ENCODE results near the gene HIRIP3. TPM values are rescaled to one million over a fixed set of nuclear protein-coding genes. Genes with fewer than 3 reads are reported as not detected.
"Not testable (repeated sequence)": the region's sequence is repeated elsewhere in the genome, so short reads cannot be mapped to it uniquely, and the experiment has no call there.

HIRIP3 gene
- total and polyA plus RNA-seq, 2 of the 8 experiments (the other 6 are each of a cell fraction or from before 2014, with no cell fraction given), result 11.9 to 18.5 TPM

DNA sequence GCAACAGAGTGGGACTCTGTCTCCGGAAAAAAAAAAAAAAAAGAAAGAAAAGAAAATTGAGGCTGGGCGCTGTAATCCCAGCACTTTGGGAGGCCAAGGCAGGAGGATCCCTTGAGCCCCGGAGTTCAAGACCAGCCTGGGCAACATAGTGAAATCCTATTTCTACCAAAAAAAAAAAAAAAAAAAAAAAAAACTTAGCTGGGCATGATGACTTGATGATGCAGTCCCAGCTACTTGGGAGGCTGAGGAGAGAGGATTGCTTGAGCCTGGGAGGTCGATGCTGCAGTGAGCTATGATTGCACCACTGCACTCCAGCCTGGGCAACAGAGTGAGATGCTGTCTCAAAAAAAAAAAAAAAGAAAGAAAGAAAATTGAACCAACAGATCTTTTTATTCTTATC, 22.5 kb upstream of the HIRIP3 start:
- not testable (repeated sequence) for H2BK20ac ChIP-seq (ENCODE audit: low read length); H3K27me3 ChIP-seq (replicated peaks in 1 of 4; ENCODE audit: control insufficient read depth in 3 of 4, extremely low read depth in 1 of 4, insufficient read depth in 3 of 4, low read length in 3 of 4); H2AK5ac ChIP-seq (ENCODE audit: low read depth, low read length); H4K5ac ChIP-seq (ENCODE audit: insufficient read length, low read depth, low read length); H3K36me3 ChIP-seq (ENCODE audit: control insufficient read depth in 2 of 4, insufficient read depth in 4 of 4, low read length in 3 of 4); H2BK15ac ChIP-seq (ENCODE audit: low read length); H2BK12ac ChIP-seq (ENCODE audit: low read depth, low read length); H4K91ac ChIP-seq (replicated peaks; ENCODE audit: insufficient read length, low read length); H2AFZ ChIP-seq (ENCODE audit: low read length); H3K79me2 ChIP-seq (ENCODE audit: control insufficient read depth in 1 of 2, insufficient read depth in 2 of 2, low read length in 2 of 2); H3K23me2 ChIP-seq (ENCODE audit: low read depth, low read length); H3K23ac ChIP-seq (ENCODE audit: insufficient read length); H2BK120ac ChIP-seq (replicated peaks; ENCODE audit: low read depth, low read length); H4K20me1 ChIP-seq (replicated peaks in 1 of 2; ENCODE audit: control insufficient read depth in 1 of 2, insufficient read depth in 2 of 2, low read length in 2 of 2); DNase-seq (ENCODE audit: low read depth in 1 of 2, low spot score in 2 of 2); H3K4me3 ChIP-seq (ENCODE audit: extremely low read depth in 1 of 4, insufficient read depth in 2 of 4, low read depth in 3 of 4, low read length in 4 of 4); H3K18ac ChIP-seq (ENCODE audit: extremely low read depth, low read length); H3K27ac ChIP-seq (ENCODE audit: low read depth, low read length); H3K9me3 ChIP-seq (ENCODE audit: insufficient read depth in 2 of 2, low read depth in 1 of 2, low read length in 1 of 2); H2BK5ac ChIP-seq (ENCODE audit: low read depth, low read length); H3K4ac ChIP-seq (replicated peaks; ENCODE audit: insufficient read length, low read depth, low read length); H3K4me2 ChIP-seq (ENCODE audit: insufficient read depth in 1 of 2, low read depth in 2 of 2, low read length in 2 of 2); FAIRE-seq; H3K9ac ChIP-seq (replicated peaks in 1 of 4; ENCODE audit: extremely low read depth in 1 of 4, low read depth in 3 of 4, low read length in 3 of 4); H3K4me1 ChIP-seq (replicated peaks in 1 of 4; ENCODE audit: control insufficient read depth in 3 of 4, insufficient read depth in 4 of 4, low read length in 3 of 4); H4K8ac ChIP-seq (ENCODE audit: extremely low read depth, insufficient read depth, low read length); H3K56ac ChIP-seq (replicated peaks; ENCODE audit: insufficient read length, low read depth, low read length); H3K14ac ChIP-seq (ENCODE audit: insufficient read length); H3K79me1 ChIP-seq (ENCODE audit: low read depth, low read length)
- POLR2A ChIA-PET (ENCODE audit: partially characterized antibody), result interaction anchor here (2.9 kb wide), 1 partner anchor 11 kb away, joined by 11 read pairs; no protein-coding TSS in a partner anchor
- 91% methylated on average over 3 of the region's 4 CpGs; no CpG with 5 or more reads in 1 of the 2 experiments for WGBS, 2 experiments (ENCODE audit: extremely low coverage in 1 of 2, insufficient coverage in 1 of 2, insufficient read length in 1 of 2, insufficient replicate concordance in 2 of 2, low coverage in 1 of 2, low lambda C conversion rate in 2 of 2, missing lambda C conversion rate in 1 of 2)
- CTCF ChIA-PET (ENCODE audit: partially characterized antibody), result interaction anchor here (0.6 to 1.9 kb wide), 8 partner anchors 9 to 202 kb away, joined by 3 to 6 read pairs (median 3); partner anchors contain the start of genes PAGR1 and TMEM219
